HepG2 (cell line): Measurements from ENCODE around the gene CCNA2. TPM values are rescaled to one million over a fixed set of nuclear protein-coding genes. Genes with fewer than 3 reads are reported as not detected.

Experiments
- EHMT2 ChIP-seq: fragments of 200-600 bp; sonication (generic); IDR thresholded peaks from 2 replicates; pipeline ENCODE4 v1.7.0; 2017; ENCODE audit warnings: antibody characterized with exemption, low read depth, low read length, borderline replicate concordance
- FOXJ3 ChIP-seq: sonication (generic); formaldehyde crosslinking; IDR thresholded peaks from 2 replicates; pipeline ENCODE4 v1.4.0; 2020; ENCODE audit warnings: missing genetic modification reagents, mild to moderate bottlenecking, borderline replicate concordance
- GABPA ChIP-seq, 2 experiments: IDR thresholded peaks; 2 replicates each; pipeline ENCODE4 v1.6.1; 2011 to 2016; ENCODE audit warnings: low read depth in 2 of 2, low read length in 1 of 2, missing biosample characterization in 1 of 2, missing genetic modification characterization in 1 of 2
- GABPB1 ChIP-seq: IDR thresholded peaks from 2 replicates; pipeline ENCODE4 v1.6.1; 2016; ENCODE audit warnings: mild to moderate bottlenecking, missing genetic modification reagents, moderate library complexity, missing compliant biosample characterization
- HMG20B ChIP-seq: conservative IDR thresholded peaks from 2 replicates; pipeline ENCODE4 v1.6.1; 2016; ENCODE audit warnings: missing genetic modification reagents, missing compliant biosample characterization
- IKZF1 ChIP-seq: fragments of 450-650 bp; IDR thresholded peaks from 2 replicates; pipeline ENCODE4 v1.7.1; 2016
- IRX3 ChIP-seq: sonication (generic); formaldehyde crosslinking; IDR thresholded peaks from 2 replicates; pipeline ENCODE4 v1.8.1; 2023; ENCODE audit warnings: mild to moderate bottlenecking, low read depth, missing genetic modification reagents, borderline replicate concordance
- NBN ChIP-seq: fragments of 450-650 bp; conservative IDR thresholded peaks from 2 replicates; pipeline ENCODE4 v1.6.1; 2017
- PBX3 ChIP-seq: sonication (generic); formaldehyde crosslinking; IDR thresholded peaks from 2 replicates; pipeline ENCODE4 v1.8.1; 2023; ENCODE audit warnings: missing genetic modification reagents, inconsistent platforms, borderline replicate concordance
- ZKSCAN8 ChIP-seq: IDR thresholded peaks from 2 replicates; pipeline ENCODE4 v1.6.1; 2016; ENCODE audit warnings: borderline replicate concordance, missing genetic modification reagents, missing compliant biosample characterization
- ZNF230 ChIP-seq: sonication (generic); formaldehyde crosslinking; IDR thresholded peaks from 2 replicates; pipeline ENCODE4 v1.4.0; 2020; ENCODE audit warnings: mild to moderate bottlenecking, missing genetic modification reagents
- ZNF749 ChIP-seq: sonication (generic); formaldehyde crosslinking; IDR thresholded peaks from 2 replicates; pipeline ENCODE4 v1.8.0; 2022; ENCODE audit warnings: mild to moderate bottlenecking, missing genetic modification reagents, moderate library complexity, borderline replicate concordance
- ZNF777 ChIP-seq: sonication (generic); formaldehyde crosslinking; IDR thresholded peaks from 2 replicates; pipeline ENCODE4 v1.4.0; 2020; ENCODE audit warnings: missing genetic modification reagents
- ZSCAN12 ChIP-seq: sonication (generic); formaldehyde crosslinking; IDR thresholded peaks from 2 replicates; pipeline ENCODE4 v1.9.0; 2021; ENCODE audit warnings: mild to moderate bottlenecking, missing genetic modification reagents
- polyA plus RNA-seq, 8 experiments: library from polyadenylated mRNA; depleted of rRNA in 3 of 8; stranded (reverse) in 7 of 8; unstranded in 1 of 8; fragments of >200 nt; fragmentation: Illumina TruSeq in 4 of 8; extraction: Trizol in 4 of 8; gene quantifications; 2 replicates each; pipeline versions ENCODE4 v1.2.1 to v1.2.3, GENCODE V29; 2011 to 2016; ENCODE audit warnings: low read depth in 4 of 8, missing spikeins in 1 of 8, mixed read lengths in 1 of 8; ENCODE audit not compliant: insufficient read depth in 1 of 8
- total RNA-seq, 5 experiments: library from RNA; depleted of rRNA; stranded (reverse); fragments of >200 nt; fragmentation: Illumina TruSeq; extraction: Trizol; gene quantifications; 2 replicates each; pipeline ENCODE4 v1.2.3, GENCODE V29; 2016; ENCODE audit warnings: low read depth in 1 of 5
- TF ChIP-seq, protein P1 (sequence below): sonication (generic); formaldehyde crosslinking; IDR thresholded peaks from 2 replicates; pipeline ENCODE4 v1.4.0; 2020; ENCODE audit warnings: mild to moderate bottlenecking, missing genetic modification reagents
- TF ChIP-seq, protein P2 (sequence below): sonication (generic); formaldehyde crosslinking; IDR thresholded peaks from 2 replicates; pipeline ENCODE4 v1.8.0; 2022; ENCODE audit warnings: mild to moderate bottlenecking, missing genetic modification reagents
- TF ChIP-seq, protein P3 (sequence below): sonication (generic); formaldehyde crosslinking; IDR thresholded peaks from 2 replicates; pipeline ENCODE4 v1.4.0; 2020; ENCODE audit warnings: missing genetic modification reagents, low read depth, mild to moderate bottlenecking, borderline replicate concordance
- TF ChIP-seq, protein P4 (sequence below): sonication (generic); formaldehyde crosslinking; conservative IDR thresholded peaks from 2 replicates; pipeline ENCODE4 v1.4.0; 2020; ENCODE audit warnings: missing genetic modification reagents

CCNA2 gene
- total and polyA plus RNA-seq, 2 of the 13 experiments (the other 11 are each of a cell fraction or from before 2014, with no cell fraction given) = 31.3 to 105 TPM

GRCh38 chr4:121823505-121824170 lies at the start of gene CCNA2 (continued):
- TF ChIP-seq NBN = no peak
- TF ChIP-seq PBX3 (CRISPR knock-in tag) = peak; percentile 42; the same call in 1 of the 2 replicates
- TF ChIP-seq, protein P1, sequence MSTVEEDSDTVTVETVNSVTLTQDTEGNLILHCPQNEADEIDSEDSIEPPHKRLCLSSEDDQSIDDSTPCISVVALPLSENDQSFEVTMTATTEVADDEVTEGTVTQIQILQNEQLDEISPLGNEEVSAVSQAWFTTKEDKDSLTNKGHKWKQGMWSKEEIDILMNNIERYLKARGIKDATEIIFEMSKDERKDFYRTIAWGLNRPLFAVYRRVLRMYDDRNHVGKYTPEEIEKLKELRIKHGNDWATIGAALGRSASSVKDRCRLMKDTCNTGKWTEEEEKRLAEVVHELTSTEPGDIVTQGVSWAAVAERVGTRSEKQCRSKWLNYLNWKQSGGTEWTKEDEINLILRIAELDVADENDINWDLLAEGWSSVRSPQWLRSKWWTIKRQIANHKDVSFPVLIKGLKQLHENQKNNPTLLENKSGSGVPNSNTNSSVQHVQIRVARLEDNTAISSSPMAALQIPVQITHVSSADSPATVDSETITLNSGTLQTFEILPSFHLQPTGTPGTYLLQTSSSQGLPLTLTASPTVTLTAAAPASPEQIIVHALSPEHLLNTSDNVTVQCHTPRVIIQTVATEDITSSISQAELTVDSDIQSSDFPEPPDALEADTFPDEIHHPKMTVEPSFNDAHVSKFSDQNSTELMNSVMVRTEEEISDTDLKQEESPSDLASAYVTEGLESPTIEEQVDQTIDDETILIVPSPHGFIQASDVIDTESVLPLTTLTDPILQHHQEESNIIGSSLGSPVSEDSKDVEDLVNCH (CRISPR knock-in tag) = no peak
- TF ChIP-seq, protein P2, sequence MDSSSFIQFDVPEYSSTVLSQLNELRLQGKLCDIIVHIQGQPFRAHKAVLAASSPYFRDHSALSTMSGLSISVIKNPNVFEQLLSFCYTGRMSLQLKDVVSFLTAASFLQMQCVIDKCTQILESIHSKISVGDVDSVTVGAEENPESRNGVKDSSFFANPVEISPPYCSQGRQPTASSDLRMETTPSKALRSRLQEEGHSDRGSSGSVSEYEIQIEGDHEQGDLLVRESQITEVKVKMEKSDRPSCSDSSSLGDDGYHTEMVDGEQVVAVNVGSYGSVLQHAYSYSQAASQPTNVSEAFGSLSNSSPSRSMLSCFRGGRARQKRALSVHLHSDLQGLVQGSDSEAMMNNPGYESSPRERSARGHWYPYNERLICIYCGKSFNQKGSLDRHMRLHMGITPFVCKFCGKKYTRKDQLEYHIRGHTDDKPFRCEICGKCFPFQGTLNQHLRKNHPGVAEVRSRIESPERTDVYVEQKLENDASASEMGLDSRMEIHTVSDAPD (CRISPR knock-in tag) = no peak
- no peak for TF ChIP-seq ZKSCAN8
- TF ChIP-seq IKZF1 = no peak
- no peak; the same call in 1 of the 2 replicates for TF ChIP-seq IRX3
- TF ChIP-seq, protein P3, sequence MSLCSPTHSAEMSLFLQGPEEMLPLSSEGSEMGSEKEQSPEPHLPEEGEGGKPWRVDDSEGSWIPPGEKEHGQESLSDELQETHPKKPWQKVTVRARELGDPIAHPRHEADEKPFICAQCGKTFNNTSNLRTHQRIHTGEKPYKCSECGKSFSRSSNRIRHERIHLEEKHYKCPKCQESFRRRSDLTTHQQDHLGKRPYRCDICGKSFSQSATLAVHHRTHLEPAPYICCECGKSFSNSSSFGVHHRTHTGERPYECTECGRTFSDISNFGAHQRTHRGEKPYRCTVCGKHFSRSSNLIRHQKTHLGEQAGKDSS (CRISPR knock-in tag) = no peak
- TF ChIP-seq, protein P4, sequence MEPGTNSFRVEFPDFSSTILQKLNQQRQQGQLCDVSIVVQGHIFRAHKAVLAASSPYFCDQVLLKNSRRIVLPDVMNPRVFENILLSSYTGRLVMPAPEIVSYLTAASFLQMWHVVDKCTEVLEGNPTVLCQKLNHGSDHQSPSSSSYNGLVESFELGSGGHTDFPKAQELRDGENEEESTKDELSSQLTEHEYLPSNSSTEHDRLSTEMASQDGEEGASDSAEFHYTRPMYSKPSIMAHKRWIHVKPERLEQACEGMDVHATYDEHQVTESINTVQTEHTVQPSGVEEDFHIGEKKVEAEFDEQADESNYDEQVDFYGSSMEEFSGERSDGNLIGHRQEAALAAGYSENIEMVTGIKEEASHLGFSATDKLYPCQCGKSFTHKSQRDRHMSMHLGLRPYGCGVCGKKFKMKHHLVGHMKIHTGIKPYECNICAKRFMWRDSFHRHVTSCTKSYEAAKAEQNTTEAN (CRISPR knock-in tag) = 0 out of 2 replicates have a peak, but pooled peaks have one; percentile 19
- no peak for TF ChIP-seq GABPA (IDR thresholded peaks at IDR 0.05; ENCODE audit: low read depth, low read length)
- TF ChIP-seq GABPA (CRISPR knock-in tag; IDR thresholded peaks at IDR 0.05; ENCODE audit: low read depth) = peak; percentile 55
- peak; percentile 92 for TF ChIP-seq ZNF777
- TF ChIP-seq GABPB1 (CRISPR knock-in tag) = peak; percentile 78
- no peak for TF ChIP-seq ZNF230
- peak; percentile 83; the same call in 1 of the 2 replicates for TF ChIP-seq ZNF749 (CRISPR knock-in tag)
- no peak for TF ChIP-seq EHMT2
- no peak for TF ChIP-seq HMG20B (CRISPR knock-in tag)
- peak; percentile 79; the same call in 1 of the 2 replicates for TF ChIP-seq FOXJ3 (CRISPR knock-in tag)
- no peak for TF ChIP-seq ZSCAN12
